GM20000 (cell line): ENCODE data around the gene IRF2BP1.

ENCODE experiments used
- DNase-seq: peaks from one replicate; pipeline ENCODE4 v3.0.0; 2012; ENCODE audit warnings: low spot score
- CTCF ChIP-seq: IDR thresholded peaks from 2 replicates; pipeline ENCODE4 v1.5.1; 2012; ENCODE audit warnings: mild to moderate bottlenecking, control low read depth; ENCODE audit errors: extremely low read depth, missing control alignments

IRF2BP1 gene

GRCh38 chr19:45913874-45914830, 28.2 kb upstream of the IRF2BP1 start, which contains the start of gene NANOS2:
Gene NANOS2 (minus strand): TSS chr19:45914778. CDS start chr19:45914693, 85 bp downstream.
- DNase-seq, result no peak

GRCh38 chr19:45911291-45911690, 25.4 kb upstream of the IRF2BP1 start:
- DNase-seq, result no peak
- TF ChIP-seq CTCF, result no peak

More at GRCh38 chr19:45913874-45914830, 28.2 kb upstream of the IRF2BP1 start, which contains the start of gene NANOS2:
- TF ChIP-seq CTCF, result no peak

- no peak for TF ChIP-seq CTCF
- no peak for DNase-seq
Measured at GRCh38 chr19:45908956-45909355, 23.0 kb upstream of the IRF2BP1 start.

GRCh38 chr19:45906221-45906620, 20.3 kb upstream of the IRF2BP1 start:
- no peak for DNase-seq
- no peak for TF ChIP-seq CTCF

GRCh38 chr19:45905011-45905410, 19.1 kb upstream of the IRF2BP1 start:
- no peak for DNase-seq
- TF ChIP-seq CTCF, result no peak

GRCh38 chr19:45902651-45903625, 17.0 kb upstream of the IRF2BP1 start:
- TF ChIP-seq CTCF, result no peak
- peak; percentile 100 for DNase-seq
